Renal cortex interstitium (tissue), 11 donors: ENCODE results near the gene PBRM1. TPM values are rescaled to one million over a fixed set of nuclear protein-coding genes. Genes with fewer than 3 reads are reported as not detected.

Experiments
- DNase-seq, 11 donors: peaks; one replicate each; pipeline ENCODE4 v3.0.0-alpha.2; 2013; ENCODE audit warnings: low read depth in 9 of 11, low spot score in 4 of 11; ENCODE audit errors: extremely low read depth in 1 of 11
- polyA plus RNA-seq, 3 donors: library from polyadenylated mRNA; unstranded; fragments of 120-200 nt; gene quantifications; one replicate each; pipeline ENCODE4 v1.2.1, GENCODE V29; 2013; ENCODE audit not compliant: insufficient read length in 3 of 3

The PBRM1 gene
- polyA plus RNA-seq, 3 donors: 56.3 to 65.6 (median 64.0) TPM

- no peak for DNase-seq
Observed at GRCh38 chr3:52520716-52521487, 164.8 kb downstream of the PBRM1 start.

- DNase-seq: no peak
Observed at GRCh38 chr3:52520141-52520667, 165.5 kb downstream of the PBRM1 start.

- no peak for DNase-seq
Observed at GRCh38 chr3:52519445-52520140, 166.1 kb downstream of the PBRM1 start.

- DNase-seq: no peak
Observed at GRCh38 chr3:52518723-52519444, 166.8 kb downstream of the PBRM1 start.

GRCh38 chr3:52517796-52518722 lies 167.7 kb downstream of the PBRM1 start:
- no peak for DNase-seq

GRCh38 chr3:52516509-52517195 lies 169.1 kb downstream of the PBRM1 start:
- no peak for DNase-seq

GRCh38 chr3:52515192-52515591 lies 170.5 kb downstream of the PBRM1 start:
- DNase-seq: no peak

- no peak for DNase-seq
Observed at GRCh38 chr3:52514576-52514975, 171.1 kb downstream of the PBRM1 start.

- DNase-seq: no peak
Observed at GRCh38 chr3:52513281-52513680, 172.4 kb downstream of the PBRM1 start.

- DNase-seq: no peak
Observed at GRCh38 chr3:52512727-52513126, 173.0 kb downstream of the PBRM1 start.

- no peak for DNase-seq
Observed at GRCh38 chr3:52512105-52512504, 173.6 kb downstream of the PBRM1 start.

- no peak for DNase-seq
Observed at GRCh38 chr3:52511509-52511908, 174.2 kb downstream of the PBRM1 start.

- no peak for DNase-seq
Observed at GRCh38 chr3:52509753-52510328, 175.9 kb downstream of the PBRM1 start.

- no peak for DNase-seq
Observed at GRCh38 chr3:52507359-52507758, 178.4 kb downstream of the PBRM1 start.

- DNase-seq: no peak
Observed at GRCh38 chr3:52506266-52506966, 179.3 kb downstream of the PBRM1 start.

GRCh38 chr3:52504977-52505376 lies 180.7 kb downstream of the PBRM1 start:
- no peak for DNase-seq

- no peak for DNase-seq
Observed at GRCh38 chr3:52503788-52504424, 181.8 kb downstream of the PBRM1 start.
